ENCODE data around the gene CHMP2A.

The CHMP2A gene

DNA sequence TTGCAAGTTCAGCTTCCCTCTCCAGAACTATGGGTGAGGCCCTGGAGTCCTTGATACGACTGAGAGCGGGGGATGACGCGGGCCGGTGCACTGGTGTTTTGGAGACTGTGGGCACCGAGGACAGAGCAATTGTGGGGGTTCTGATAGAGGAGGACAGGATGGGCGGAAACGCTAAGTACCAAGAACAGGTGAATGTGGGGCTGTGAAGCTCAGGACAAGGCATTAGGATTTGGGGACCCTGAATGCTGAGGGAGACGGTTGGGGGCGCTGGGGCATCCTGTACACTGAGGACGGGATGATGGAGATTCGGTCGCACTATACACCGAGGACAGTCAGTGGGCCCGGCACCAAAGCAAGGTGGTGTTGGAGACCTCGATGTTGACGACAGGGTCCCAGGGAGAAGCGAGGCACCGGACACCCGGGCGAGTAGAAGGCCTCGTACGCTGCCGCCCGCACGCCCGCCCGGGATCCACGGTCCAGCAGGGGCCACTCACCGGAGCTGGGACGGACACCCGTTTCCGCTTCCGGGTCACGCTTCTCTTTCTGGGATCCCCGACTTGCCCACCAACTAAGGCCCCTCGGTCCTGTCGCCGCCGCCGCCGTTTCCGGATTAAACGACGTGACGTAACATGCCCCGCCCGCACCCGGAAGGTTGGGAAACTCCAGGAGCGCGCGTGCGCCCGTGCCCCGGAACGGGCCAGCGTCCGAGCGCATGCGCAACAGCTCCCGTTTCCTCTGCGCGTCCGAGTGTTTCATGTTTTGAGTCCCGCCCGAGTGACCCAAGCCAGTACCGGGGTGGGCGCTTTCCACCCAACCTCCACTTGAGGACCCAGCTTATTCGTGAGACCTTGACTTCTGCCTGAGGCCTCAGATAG lies at the start of gene CHMP2A:
TSS of gene CHMP2A (minus strand) at position 612 of the 875 bp plus-strand sequence. CDS start 893 bp downstream, outside the sequence.
- peaks cover 25% of the 10 kb centered on the region for H3K4me1 ChIP-seq
- H3K4me3 ChIP-seq (ENCODE audit: low read depth, low read length) = peak within 1 kb of the TSS; percentile 81
- H3K9ac ChIP-seq = peak within 1 kb of the TSS; percentile 85
- H3K27ac ChIP-seq = peak within 1 kb of the TSS; percentile 95
- H3K79me2 ChIP-seq = peaks cover 42% of the 10 kb centered on the region
- peak within 1 kb of the TSS; percentile 82 for H3K4me2 ChIP-seq (ENCODE audit: low read length)
- H3K9me3 ChIP-seq (ENCODE audit: control insufficient read depth, low read length) = no peaks in the 10 kb centered on the region
- H3K36me3 ChIP-seq (ENCODE audit: control insufficient read depth, insufficient read depth, low read length) = no peaks in the 10 kb centered on the region
- TF ChIP-seq, protein P1, sequence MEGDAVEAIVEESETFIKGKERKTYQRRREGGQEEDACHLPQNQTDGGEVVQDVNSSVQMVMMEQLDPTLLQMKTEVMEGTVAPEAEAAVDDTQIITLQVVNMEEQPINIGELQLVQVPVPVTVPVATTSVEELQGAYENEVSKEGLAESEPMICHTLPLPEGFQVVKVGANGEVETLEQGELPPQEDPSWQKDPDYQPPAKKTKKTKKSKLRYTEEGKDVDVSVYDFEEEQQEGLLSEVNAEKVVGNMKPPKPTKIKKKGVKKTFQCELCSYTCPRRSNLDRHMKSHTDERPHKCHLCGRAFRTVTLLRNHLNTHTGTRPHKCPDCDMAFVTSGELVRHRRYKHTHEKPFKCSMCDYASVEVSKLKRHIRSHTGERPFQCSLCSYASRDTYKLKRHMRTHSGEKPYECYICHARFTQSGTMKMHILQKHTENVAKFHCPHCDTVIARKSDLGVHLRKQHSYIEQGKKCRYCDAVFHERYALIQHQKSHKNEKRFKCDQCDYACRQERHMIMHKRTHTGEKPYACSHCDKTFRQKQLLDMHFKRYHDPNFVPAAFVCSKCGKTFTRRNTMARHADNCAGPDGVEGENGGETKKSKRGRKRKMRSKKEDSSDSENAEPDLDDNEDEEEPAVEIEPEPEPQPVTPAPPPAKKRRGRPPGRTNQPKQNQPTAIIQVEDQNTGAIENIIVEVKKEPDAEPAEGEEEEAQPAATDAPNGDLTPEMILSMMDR (IDR thresholded peaks at IDR 0.05) = no peak
- H3K27me3 ChIP-seq (ENCODE audit: control insufficient read depth, insufficient read depth, low read length) = no peaks in the 10 kb centered on the region
- H2AFZ ChIP-seq = peak within 1 kb of the TSS; percentile 78

DNA sequence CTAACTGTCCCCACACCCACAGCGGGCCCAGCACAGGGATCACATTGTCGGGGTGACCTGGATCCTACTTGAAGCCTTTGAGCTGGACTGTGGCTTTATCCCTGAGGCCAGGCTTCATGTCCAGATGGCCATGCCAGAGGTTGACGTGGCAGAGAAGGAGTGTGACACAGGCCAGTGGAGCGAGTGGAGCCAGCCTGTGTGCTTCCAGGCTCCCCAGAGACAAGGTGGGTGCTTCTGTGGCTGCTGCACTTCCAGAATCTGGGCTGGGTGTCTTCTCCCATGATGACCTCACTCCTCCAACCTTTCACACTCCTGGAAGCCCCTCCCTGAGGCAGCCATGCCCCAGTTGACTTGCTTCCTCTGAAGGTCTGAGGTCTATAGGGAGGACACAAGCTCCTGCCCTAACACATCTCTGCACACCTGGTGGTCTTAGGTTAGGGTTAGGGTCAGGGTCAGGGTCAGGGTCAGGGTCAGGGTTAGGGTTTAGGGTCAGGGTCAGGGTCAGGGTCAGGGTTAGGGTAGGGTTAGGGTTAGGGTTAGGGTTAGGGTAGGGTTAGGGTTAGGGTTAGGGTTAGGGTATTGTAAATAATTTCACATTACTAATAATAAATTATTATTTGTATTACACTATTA lies 31.3 kb upstream of the CHMP2A start:
- no peak overlapping the region for H3K4me2 ChIP-seq (ENCODE audit: low read length)
- no peaks in the 10 kb centered on the region for H3K36me3 ChIP-seq (ENCODE audit: control insufficient read depth, insufficient read depth, low read length)
- H3K27me3 ChIP-seq (ENCODE audit: control insufficient read depth, insufficient read depth, low read length) = no peaks in the 10 kb centered on the region
- no peak overlapping the region for H3K4me3 ChIP-seq (ENCODE audit: low read depth, low read length)
- no peaks in the 10 kb centered on the region for H3K9me3 ChIP-seq (ENCODE audit: control insufficient read depth, low read length)
- TF ChIP-seq, protein P1 (IDR thresholded peaks at IDR 0.05) = no peak
- no peak overlapping the region for H3K9ac ChIP-seq
- no peak overlapping the region for H3K27ac ChIP-seq
- H2AFZ ChIP-seq = no peak overlapping the region
- peaks cover 4% of the 10 kb centered on the region for H3K4me1 ChIP-seq
- H3K79me2 ChIP-seq = peaks cover 15% of the 10 kb centered on the region

DNA sequence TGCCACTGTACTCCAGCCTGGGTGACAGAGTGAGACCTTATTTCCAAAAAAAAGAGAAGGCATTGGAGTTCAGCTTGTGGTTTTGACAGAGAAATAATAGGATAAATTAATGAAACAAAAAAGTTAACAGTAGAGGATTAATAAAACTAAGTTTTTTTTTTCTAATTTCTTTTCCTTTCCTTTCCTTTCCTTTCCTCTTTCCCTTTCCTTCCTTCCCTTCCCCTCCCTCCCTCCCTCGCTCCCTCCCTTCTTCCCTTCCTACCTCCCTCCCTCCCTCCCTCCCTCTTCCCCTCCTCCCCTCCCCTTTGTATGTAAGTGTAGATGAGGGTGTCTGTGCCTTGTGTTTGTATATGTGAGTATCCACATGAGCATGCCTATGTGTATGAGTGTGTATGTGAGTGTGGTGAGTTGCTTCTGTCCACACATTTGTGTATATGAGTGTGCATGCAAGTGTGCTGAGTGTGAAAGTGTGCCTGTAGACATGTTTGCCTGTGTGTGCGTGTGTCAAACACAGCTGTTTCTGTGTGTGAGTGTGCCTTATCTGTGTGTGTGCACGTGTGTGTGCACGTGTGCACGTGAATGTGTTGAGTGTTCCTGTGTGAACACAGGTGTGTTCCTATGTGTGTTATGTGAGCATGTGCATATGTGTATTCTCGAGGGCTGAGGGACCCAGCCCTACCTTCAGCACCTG lies 30.7 kb upstream of the CHMP2A start:
- Histone ChIP-seq H3K4me1 (peaks cover 4% of the 10 kb centered on the region), H3K9ac (no peak overlapping the region), H3K27ac (no peak overlapping the region), H3K4me3 (ENCODE audit: low read depth, low read length) (no peak overlapping the region), H3K4me2 (ENCODE audit: low read length) (no peak overlapping the region), H3K36me3 (ENCODE audit: control insufficient read depth, insufficient read depth, low read length) (no peaks in the 10 kb centered on the region), H3K27me3 (ENCODE audit: control insufficient read depth, insufficient read depth, low read length) (no peaks in the 10 kb centered on the region), H3K9me3 (ENCODE audit: control insufficient read depth, low read length) (no peaks in the 10 kb centered on the region), H2AFZ (no peak overlapping the region), H3K79me2 (peaks cover 16% of the 10 kb centered on the region)
- TF ChIP-seq, protein P1 (IDR thresholded peaks at IDR 0.05) = no peak

DNA sequence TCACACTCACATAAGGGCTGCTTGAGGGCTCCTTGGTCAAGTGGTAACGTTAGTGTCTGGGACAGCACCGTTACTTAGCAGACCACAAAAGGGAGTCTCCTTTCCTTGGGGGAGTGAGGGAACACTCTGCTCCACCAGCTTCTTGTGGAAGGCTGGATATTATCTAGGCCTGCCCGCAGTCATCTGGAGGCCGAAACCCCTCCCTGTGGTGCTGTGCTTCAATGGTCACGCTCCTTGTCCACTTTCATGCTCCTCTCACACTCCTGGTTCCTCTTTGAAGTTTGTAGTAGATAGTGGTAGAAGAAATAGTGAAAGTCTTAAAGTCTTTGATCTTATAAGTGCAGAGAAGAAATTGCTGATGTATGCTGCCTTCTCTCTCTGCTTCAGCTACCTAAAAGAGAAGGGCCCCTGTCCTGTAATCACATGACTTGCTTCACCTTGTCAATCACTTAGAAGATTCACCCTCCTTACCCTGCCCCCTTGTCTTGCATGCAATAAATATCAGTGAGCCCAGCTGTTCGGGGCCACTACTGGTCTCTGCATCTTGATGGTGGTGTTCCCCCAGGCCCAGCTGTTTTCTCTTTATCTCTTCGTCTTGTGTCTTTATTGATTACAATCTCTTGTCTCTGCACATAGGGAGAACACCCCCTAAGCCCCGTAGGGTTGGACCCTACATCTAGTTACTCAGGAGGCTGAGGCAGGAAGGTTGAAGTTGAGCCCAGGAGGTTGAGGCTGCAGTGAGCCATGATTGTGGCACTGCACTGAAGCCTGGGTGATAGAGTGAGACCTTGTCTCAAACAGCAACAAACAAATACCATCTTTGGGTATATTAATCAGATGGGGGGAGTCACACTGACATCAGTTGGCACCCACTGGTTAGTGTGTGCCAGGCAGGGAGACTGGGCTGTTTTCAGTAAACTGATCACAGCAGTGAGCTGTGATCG lies 29.9 kb upstream of the CHMP2A start:
- Histone ChIP-seq H3K27ac (peak overlapping the region; percentile 1), H3K4me2 (ENCODE audit: low read length) (no peak overlapping the region), H3K79me2 (peaks cover 20% of the 10 kb centered on the region), H3K4me1 (peaks cover 4% of the 10 kb centered on the region), H3K9ac (no peak overlapping the region), H3K4me3 (ENCODE audit: low read depth, low read length) (no peak overlapping the region), H3K36me3 (ENCODE audit: control insufficient read depth, insufficient read depth, low read length) (no peaks in the 10 kb centered on the region), H2AFZ (no peak overlapping the region), H3K9me3 (ENCODE audit: control insufficient read depth, low read length) (no peaks in the 10 kb centered on the region), H3K27me3 (ENCODE audit: control insufficient read depth, insufficient read depth, low read length) (no peaks in the 10 kb centered on the region)
- TF ChIP-seq, protein P1 (IDR thresholded peaks at IDR 0.05) = no peak
